Retinal pigment epithelial cell (primary cell): ENCODE results near the gene EVPL.
A peak's percentile ranks its signal among the peaks of the same experiment; 100 is the strongest.
"Not testable (repeated sequence)": the region's sequence is repeated elsewhere in the genome, so short reads cannot be mapped to it uniquely, and the experiment has no call there.

Experiments used
- DNase-seq: peaks from one replicate; pipeline ENCODE4 v3.0.0-alpha.2; 2010; ENCODE audit warnings: low read depth
- H3K4me3 ChIP-seq: 2 replicates; pipeline ENCODE4 v1.5.1; 2011; ENCODE audit warnings: mild to moderate bottlenecking, low read length, control low read depth, moderate library complexity
- TF ChIP-seq, protein P1 (sequence below): conservative IDR thresholded peaks from 2 replicates; pipeline ENCODE4 v1.5.1; 2011; ENCODE audit warnings: low read depth, low read length, control low read depth, inconsistent platforms

Gene EVPL

DNA sequence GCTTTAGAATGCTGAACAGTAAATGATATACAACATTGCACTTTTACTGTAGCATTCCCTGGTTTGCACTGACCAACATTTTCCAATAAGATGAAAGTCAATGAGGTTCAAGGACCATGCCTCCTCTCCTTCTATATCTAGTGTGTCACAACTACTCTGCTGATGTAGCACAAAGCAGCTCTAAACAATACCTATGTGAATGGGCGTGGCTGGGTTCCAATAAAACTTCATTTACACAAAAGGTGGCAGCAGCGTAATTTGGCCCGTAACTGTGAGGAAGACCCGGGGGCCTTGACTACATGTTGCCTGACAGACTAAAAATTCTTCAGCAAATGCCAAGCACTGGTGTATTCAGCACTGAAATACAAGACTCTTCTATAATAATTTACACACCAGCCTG is 38.7 kb upstream of the EVPL start:
- no peak overlapping the region for H3K4me3 ChIP-seq
- DNase-seq, result no peak
- TF ChIP-seq, protein P1, sequence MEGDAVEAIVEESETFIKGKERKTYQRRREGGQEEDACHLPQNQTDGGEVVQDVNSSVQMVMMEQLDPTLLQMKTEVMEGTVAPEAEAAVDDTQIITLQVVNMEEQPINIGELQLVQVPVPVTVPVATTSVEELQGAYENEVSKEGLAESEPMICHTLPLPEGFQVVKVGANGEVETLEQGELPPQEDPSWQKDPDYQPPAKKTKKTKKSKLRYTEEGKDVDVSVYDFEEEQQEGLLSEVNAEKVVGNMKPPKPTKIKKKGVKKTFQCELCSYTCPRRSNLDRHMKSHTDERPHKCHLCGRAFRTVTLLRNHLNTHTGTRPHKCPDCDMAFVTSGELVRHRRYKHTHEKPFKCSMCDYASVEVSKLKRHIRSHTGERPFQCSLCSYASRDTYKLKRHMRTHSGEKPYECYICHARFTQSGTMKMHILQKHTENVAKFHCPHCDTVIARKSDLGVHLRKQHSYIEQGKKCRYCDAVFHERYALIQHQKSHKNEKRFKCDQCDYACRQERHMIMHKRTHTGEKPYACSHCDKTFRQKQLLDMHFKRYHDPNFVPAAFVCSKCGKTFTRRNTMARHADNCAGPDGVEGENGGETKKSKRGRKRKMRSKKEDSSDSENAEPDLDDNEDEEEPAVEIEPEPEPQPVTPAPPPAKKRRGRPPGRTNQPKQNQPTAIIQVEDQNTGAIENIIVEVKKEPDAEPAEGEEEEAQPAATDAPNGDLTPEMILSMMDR, result no peak

GRCh38 chr17:76063875-76064546 is 36.9 kb upstream of the EVPL start:
- DNase-seq, result no peak

GRCh38 chr17:76058264-76058663 is 31.2 kb upstream of the EVPL start:
- not testable (repeated sequence) for DNase-seq, H3K4me3 ChIP-seq

More at GRCh38 chr17:76063875-76064546, 36.9 kb upstream of the EVPL start:
- H3K4me3 ChIP-seq, result no peak overlapping the region
- TF ChIP-seq, protein P1, result no peak

DNA sequence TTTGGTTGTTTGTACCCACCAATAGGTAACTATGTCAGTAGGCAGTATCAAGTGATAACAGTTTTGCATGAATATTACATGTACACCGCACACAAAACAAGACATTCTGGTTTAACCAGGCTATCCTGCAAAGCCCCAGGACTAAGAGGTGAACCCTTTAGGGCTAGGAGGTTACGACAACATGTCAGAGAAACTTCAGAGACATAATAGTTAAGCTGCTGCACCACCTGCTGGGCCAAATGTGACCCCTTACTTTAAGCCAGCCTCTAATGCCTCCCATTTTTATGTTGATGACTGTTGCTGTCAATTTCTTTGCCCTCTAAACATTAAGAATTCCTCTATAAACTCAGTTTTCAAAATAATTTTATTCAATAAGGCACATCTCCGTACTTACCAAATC is 29.8 kb upstream of the EVPL start:
- DNase-seq, result no peak
- H3K4me3 ChIP-seq, result no peak overlapping the region
- TF ChIP-seq, protein P1, result no peak

DNA sequence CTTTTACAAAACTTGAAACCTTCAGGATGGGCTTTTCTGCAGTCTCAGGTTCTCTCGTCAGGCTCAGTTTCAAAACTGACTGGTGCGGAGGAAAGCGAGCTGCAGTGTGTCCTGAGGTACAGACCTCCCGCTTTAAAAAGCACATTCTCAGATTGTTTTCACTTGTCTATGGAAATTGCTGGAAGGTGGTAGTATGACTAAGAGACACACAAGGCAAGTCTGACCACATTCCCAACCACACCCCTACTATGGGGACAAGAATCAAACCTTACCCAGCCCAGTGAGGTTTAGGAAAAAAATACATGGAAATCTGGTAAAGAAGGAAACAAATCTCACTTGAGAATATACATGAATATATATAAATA is 27.0 kb upstream of the EVPL start:
- DNase-seq, result no peak
- H3K4me3 ChIP-seq, result no peak overlapping the region
- TF ChIP-seq, protein P1, result no peak

- peak; percentile 54 for DNase-seq
- TF ChIP-seq, protein P1, result no peak
- H3K4me3 ChIP-seq, result no peak overlapping the region
These were observed 26.4 kb upstream of the EVPL start for GRCh38 chr17:76053246-76054111.

- TF ChIP-seq, protein P1, result no peak
- H3K4me3 ChIP-seq, result no peak overlapping the region
- DNase-seq, result no peak
These were observed 24.5 kb upstream of the EVPL start for GRCh38 chr17:76051561-76051960.
